Activated CD4-positive, alpha-beta T cell treated with anti-CD3 and anti-CD28 coated beads for 36 hours (primary cell): Measurements from ENCODE around the gene GNB1. TPM values are rescaled to one million over a fixed set of nuclear protein-coding genes. Genes with fewer than 3 reads are reported as not detected.
A peak's percentile ranks its signal among the peaks of the same experiment; 100 is the strongest.

Experiments
- ATAC-seq: fragments of 200-7000 bp; cut with Tn5 transposase; one replicate; pipeline ENCODE4 v1.10.0; 2021; ENCODE audit warnings: mild to moderate bottlenecking, moderate library complexity
- CTCF ChIA-PET: fragments of 350-600 bp; sonication (Branson Sonifier 250); formaldehyde crosslinking; loops from one replicate; lab custom pipeline; 2021; ENCODE audit warnings: antibody characterized with exemption; lab: Charles Lee
- POLR2A ChIA-PET: fragments of 350-600 bp; sonication (Branson Sonifier 250); formaldehyde crosslinking; loops from one replicate; lab custom pipeline; 2021; ENCODE audit warnings: antibody characterized with exemption, inconsistent platforms; lab: Charles Lee
- DNase-seq: peaks from one replicate; pipeline ENCODE4 v3.0.0-alpha.2; 2020
- H3K27ac Mint-ChIP-seq: one replicate; pipeline ENCODE4 v1.8.0; 2021; ENCODE audit warnings: mixed read lengths
- H3K27me3 Mint-ChIP-seq: one replicate; pipeline ENCODE4 v1.8.0; 2021; ENCODE audit warnings: mixed read lengths
- H3K36me3 Mint-ChIP-seq: one replicate; pipeline ENCODE4 v1.8.0; 2021; ENCODE audit warnings: low read depth, mixed read lengths
- H3K4me1 Mint-ChIP-seq: one replicate; pipeline ENCODE4 v1.8.0; 2021; ENCODE audit warnings: mixed read lengths
- H3K4me3 Mint-ChIP-seq: one replicate; pipeline ENCODE4 v1.8.0; 2021; ENCODE audit warnings: mild to moderate bottlenecking, moderate library complexity, mixed read lengths
- H3K9me3 Mint-ChIP-seq: one replicate; pipeline ENCODE4 v1.8.0; 2021; ENCODE audit warnings: low read depth, mixed read lengths
- intact Hi-C, 2 experiments: fragments of 100-400 bp; cut with DNase I in 1 of 2; cut with micrococcal nuclease in 1 of 2; formaldehyde crosslinking; loops; one replicate each; pipeline versions ENCODE4 v1.14.2 to v1.15.1; 2022 to 2024; cut with DNase I, micrococcal nuclease
- total RNA-seq, 2 experiments: library from RNA; stranded (reverse); gene quantifications; one replicate each; pipeline ENCODE4 v1.2.3, GENCODE V29; 2021

GNB1 gene
- total RNA-seq, 2 experiments from 2014 or later, result 347 to 669 TPM

DNA sequence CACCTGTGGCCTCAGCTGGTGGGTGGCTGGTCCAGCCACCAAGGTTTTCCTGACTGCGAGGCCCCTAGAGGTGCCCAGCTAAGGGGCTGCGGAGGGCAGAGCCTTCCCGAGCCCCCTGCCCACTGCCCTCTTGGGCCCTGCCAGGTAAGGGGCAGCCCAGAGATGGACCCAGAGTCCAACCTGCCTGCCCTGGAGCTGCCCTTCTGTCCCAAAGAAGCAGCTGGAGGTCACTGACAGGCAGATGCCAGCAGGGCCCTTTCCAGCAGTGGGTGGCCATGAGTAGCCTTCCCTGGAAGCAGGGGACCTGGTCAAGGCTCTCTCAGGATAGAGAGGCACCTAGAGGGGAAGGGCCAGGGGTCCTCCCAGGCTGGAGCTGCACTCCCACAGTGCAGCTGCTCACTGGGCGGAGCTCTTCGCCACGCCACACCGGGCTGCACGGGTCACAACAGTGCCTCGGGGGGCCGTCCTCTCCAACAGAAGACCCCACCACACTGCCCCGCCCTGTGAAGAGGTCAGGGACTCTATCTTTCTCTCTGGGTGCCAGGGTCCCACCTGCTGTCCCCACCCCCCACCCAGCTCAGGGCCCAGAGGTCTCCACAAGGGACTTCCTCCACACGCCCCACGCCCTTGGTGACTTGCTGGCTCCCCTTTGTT, 10.9 kb upstream of the GNB1 start:
- ATAC-seq (no peak), DNase-seq (no peak)
- peaks cover 6% of the 10 kb centered on the region for H3K4me1 Mint-ChIP-seq
- ChIA-PET POLR2A (interaction anchor here (0.7 kb wide), 1 partner anchor 78 kb away, joined by 4 read pairs; no protein-coding TSS in a partner anchor), CTCF (no interaction called here)
- no peaks in the 10 kb centered on the region for H3K36me3 Mint-ChIP-seq
- no peak overlapping the region for H3K27ac Mint-ChIP-seq
- no peak overlapping the region for H3K4me3 Mint-ChIP-seq
- no peaks in the 10 kb centered on the region for H3K9me3 Mint-ChIP-seq
- no peaks in the 10 kb centered on the region for H3K27me3 Mint-ChIP-seq
- intact Hi-C loops, result loop anchor here in 1 of 2 experiments (10.0 kb wide), 1 partner anchor 497 kb away; the partner anchor contains the start of gene MRPL20

DNA sequence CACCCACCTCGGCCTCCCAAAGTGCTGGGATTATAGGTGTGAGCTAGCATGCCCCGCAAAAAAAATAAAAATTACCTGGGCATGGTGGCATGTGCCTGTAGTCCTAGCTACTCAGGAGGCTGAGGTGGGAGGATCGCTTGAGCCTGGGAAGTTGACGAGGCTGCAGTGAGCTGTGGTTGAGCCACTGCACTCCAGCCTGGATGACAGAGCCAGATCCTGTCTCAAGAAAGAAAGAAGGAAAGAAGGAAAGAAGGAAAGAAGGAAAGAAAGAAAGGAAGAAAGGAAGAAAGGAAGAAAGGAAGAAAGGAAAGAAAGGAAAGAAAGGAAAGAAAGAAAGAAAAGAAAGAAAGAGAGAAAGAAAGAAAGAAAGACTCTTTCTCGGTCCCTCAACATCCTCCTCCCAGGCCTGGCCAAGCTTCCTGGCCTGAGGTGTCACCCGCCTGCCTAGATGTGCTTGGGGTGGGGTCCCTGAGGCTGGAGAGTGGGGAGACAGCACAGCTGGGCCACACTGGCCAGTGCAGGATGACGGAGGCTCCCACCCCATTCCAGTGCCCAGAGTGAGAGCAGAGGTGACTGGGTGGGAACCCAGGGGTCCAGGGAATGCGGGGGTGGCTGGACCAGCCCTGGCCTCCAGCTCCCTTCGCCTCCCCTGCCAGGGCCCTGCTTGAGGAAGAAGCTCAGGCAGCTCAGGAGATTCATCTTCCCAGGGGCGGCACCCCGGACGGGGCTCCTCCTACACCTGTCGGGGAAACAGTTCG, 10.2 kb upstream of the GNB1 start:
- Mint-ChIP-seq H3K4me3 (no peak overlapping the region), H3K27ac (no peak overlapping the region), H3K4me1 (peaks cover 3% of the 10 kb centered on the region), H3K9me3 (no peaks in the 10 kb centered on the region), H3K36me3 (no peaks in the 10 kb centered on the region), H3K27me3 (no peaks in the 10 kb centered on the region)
- ChIA-PET POLR2A (interaction anchor here (1.0 kb wide), 1 partner anchor 7 kb away, joined by 3 read pairs; no protein-coding TSS in a partner anchor), CTCF (no interaction called here)
- intact Hi-C loops, result loop anchor here in 1 of 2 experiments (10.0 kb wide), 1 partner anchor 496 kb away; the partner anchor contains the start of gene MRPL20
- ATAC-seq, result no peak
- DNase-seq, result no peak

DNA sequence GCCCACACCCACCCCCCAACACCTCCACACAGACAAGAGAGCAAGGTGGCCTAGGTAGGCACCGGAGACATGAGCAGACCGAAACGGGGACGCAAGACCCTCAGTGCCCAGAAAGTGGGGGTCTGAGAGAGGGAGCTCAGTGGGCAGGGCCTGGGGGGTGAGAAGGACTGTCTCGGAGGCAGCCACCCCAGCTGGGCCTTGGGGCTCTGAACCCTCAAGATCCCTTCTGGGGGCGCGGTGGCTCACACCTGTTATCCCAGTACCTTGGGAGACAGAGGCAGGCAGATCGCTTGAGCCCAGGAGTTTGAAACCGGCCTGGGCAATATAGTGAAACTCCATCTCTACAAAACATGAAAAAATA, 9.1 kb upstream of the GNB1 start:
- Mint-ChIP-seq H3K36me3 (no peaks in the 10 kb centered on the region), H3K27ac (no peak overlapping the region), H3K4me1 (peaks cover 5% of the 10 kb centered on the region), H3K4me3 (no peak overlapping the region), H3K9me3 (no peaks in the 10 kb centered on the region), H3K27me3 (no peaks in the 10 kb centered on the region)
- ChIA-PET POLR2A (interaction anchor here (1.0 kb wide), 1 partner anchor 9 kb away, joined by 3 read pairs; no protein-coding TSS in a partner anchor), CTCF (interaction anchor here (0.5 to 1.1 kb wide), 2 partner anchors 52 to 159 kb away, joined by 3 read pairs; no protein-coding TSS in a partner anchor)
- intact Hi-C loops, result loop anchor here in 1 of 2 experiments (10.0 kb wide), 1 partner anchor 495 kb away; the partner anchor contains the start of gene MRPL20
- ATAC-seq (no peak), DNase-seq (no peak)

DNA sequence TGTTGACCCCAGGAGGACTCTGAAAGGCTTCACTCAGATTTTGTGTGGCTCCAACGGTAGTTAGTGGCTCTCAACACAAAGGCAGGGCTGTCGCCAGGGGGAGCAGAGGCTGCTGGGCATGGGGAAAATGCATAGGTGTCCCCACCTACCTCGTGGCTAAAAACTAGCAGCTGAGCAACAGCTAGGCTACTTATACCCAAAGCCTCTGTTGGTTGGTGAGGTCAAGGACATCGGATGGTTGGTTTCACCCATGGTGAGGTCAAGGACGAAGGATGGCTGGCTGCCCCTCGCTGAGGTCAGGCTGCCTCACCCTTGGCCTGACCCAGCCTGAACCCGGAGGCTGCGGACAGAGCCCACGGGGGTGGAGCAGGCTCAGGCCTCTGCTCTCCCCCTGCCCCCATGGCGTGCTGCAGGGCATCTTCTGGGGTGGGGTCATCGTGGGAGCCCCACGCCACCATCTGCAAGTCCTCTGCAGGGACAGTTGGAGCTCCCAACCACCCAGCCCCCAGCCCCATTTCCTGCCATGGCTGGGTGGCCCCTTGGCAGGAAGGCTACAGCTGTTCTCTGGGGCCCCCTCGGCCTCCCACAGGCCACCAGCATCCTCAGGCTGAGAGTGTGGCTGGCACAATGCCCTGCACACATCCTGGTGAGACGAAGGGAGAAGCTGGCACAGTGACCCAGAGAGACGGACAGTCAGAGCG, 8.5 kb upstream of the GNB1 start:
- peaks cover 10% of the 10 kb centered on the region for H3K4me1 Mint-ChIP-seq

DNA sequence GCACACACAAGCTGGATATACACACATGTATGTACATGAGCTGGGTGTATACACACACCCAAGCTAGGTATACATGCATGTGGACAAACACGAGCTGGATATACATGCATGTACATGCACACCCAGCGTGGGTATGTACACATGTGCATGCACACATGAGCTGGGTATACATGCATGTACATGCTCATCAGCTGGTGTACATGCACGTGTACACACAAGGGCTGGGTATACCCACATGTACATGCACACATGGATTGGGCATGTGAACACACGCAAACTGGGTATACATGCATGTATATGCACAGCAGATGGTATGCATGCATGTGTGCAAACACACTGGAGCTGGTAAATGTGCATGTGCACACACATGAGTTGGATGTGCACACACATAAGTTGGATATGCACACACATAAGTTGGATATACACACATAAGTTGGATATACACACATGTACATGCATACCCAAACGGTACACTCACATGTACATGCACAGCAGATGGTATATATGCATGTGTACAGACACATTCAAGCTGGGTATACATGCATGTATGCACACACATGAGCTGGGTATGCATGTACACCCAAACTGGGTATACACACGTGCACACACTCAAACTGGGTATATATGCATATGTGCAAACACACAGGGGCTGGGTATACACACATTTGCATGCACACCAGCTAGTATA, 7.5 kb upstream of the GNB1 start:
- POLR2A ChIA-PET, result interaction anchor here (0.5 to 1.0 kb wide), 3 partner anchors 7 to 15 kb away, joined by 3 to 6 read pairs (median 3); no protein-coding TSS in a partner anchor
- no peaks in the 10 kb centered on the region for H3K36me3 Mint-ChIP-seq
- H3K27ac Mint-ChIP-seq, result no peak overlapping the region
- H3K4me3 Mint-ChIP-seq, result no peak overlapping the region
- H3K27me3 Mint-ChIP-seq, result no peaks in the 10 kb centered on the region
- peaks cover 15% of the 10 kb centered on the region for H3K4me1 Mint-ChIP-seq
- DNase-seq, result no peak
- CTCF ChIA-PET, result interaction anchor here (0.6 kb wide), 1 partner anchor 11 kb away, joined by 3 read pairs; no protein-coding TSS in a partner anchor
- H3K9me3 Mint-ChIP-seq, result no peaks in the 10 kb centered on the region
- intact Hi-C loops, result no loop called here
- no peak for ATAC-seq

More for the DNA sequence above, 8.5 kb upstream of the GNB1 start:
- Mint-ChIP-seq H3K36me3 (no peaks in the 10 kb centered on the region), H3K9me3 (no peaks in the 10 kb centered on the region), H3K4me3 (no peak overlapping the region), H3K27me3 (no peaks in the 10 kb centered on the region), H3K27ac (no peak overlapping the region)
- CTCF ChIA-PET, result interaction anchor here (0.5 to 1.1 kb wide), 4 partner anchors 24 to 341 kb away, joined by 3 read pairs; no protein-coding TSS in a partner anchor
- intact Hi-C loops, result no loop called here
- DNase-seq, result peak; percentile 54
- POLR2A ChIA-PET, result no interaction called here
- peak; percentile 35 for ATAC-seq

DNA sequence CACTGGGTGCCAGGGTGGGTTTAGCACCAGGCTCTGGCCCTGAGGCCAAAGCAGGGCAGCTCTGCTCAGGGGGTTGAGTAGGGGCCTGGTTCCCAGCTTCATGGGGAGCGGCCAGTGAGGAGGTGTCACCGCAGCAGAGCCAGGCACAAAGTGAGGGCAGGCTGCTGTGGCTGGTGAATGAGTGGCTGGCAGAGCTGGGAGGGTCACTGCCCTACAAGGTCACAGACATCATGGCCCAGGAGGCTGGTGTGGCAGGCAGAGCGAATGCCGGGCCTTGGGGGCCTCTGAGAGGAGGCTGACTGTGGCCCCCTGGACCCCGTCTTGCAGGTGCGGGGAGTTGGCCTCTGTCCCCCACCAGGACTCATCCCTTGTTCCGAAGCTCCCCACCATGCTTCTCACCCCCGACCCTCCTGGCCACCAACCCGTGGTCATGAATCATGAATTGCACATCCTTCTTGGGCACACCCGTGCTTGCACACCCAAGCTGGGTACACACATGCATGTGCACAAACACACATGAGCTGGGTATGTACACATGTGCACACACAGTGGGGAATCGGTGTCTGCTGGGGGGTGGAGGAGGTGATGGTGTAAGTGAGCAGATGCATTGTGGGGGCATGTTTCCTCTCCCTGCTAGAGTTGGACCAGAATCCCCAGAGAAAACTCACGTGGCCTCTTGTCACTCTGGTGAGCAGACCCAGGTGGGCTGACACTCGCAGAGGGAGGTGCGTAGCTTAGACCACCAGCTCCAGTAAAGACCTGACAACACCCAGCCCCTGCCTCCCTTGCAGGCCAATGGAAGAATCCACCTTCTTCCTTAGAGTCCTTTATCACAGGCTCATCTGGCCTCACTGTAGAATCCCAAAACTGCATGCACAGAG, 4.8 kb upstream of the GNB1 start:
- H3K36me3 Mint-ChIP-seq, result peaks cover 8% of the 10 kb centered on the region
- ATAC-seq, result no peak
- intact Hi-C loops, result no loop called here
- H3K27me3 Mint-ChIP-seq, result no peaks in the 10 kb centered on the region
- no peaks in the 10 kb centered on the region for H3K9me3 Mint-ChIP-seq
- CTCF ChIA-PET, result interaction anchor here (0.6 to 1.9 kb wide), 3 partner anchors 9 to 13 kb away, joined by 3 to 7 read pairs (median 5); no protein-coding TSS in a partner anchor
- no peak for DNase-seq
- no peak overlapping the region for H3K4me3 Mint-ChIP-seq
- peaks cover 26% of the 10 kb centered on the region for H3K4me1 Mint-ChIP-seq
- POLR2A ChIA-PET, result no interaction called here
- H3K27ac Mint-ChIP-seq, result no peak overlapping the region

DNA sequence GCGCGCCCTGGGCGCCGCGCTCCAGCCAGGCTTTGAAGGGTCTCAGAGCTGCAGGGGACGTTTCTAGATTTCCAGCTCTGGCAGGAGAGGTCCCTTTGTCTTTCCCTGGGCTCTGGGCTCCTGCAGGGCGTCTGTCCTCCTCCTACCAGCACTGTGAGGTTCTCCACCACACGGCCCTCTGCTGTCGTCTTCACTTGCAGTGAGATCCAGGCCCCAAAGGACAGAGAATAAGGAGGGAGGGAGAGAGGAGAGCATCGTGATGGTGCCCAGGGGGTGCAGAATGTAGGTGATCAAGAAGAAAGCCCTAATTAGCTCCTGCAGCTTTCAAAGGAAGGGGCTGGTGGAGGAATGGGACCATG, 4.2 kb upstream of the GNB1 start:
- intact Hi-C loops, result no loop called here
- DNase-seq (no peak), ATAC-seq (no peak)
- CTCF ChIA-PET, result interaction anchor here (0.6 to 1.9 kb wide), 3 partner anchors 9 to 14 kb away, joined by 3 to 7 read pairs (median 5); no protein-coding TSS in a partner anchor
- peaks cover 26% of the 10 kb centered on the region for H3K4me1 Mint-ChIP-seq
- H3K27ac Mint-ChIP-seq, result no peak overlapping the region
- no peaks in the 10 kb centered on the region for H3K27me3 Mint-ChIP-seq
- H3K9me3 Mint-ChIP-seq, result no peaks in the 10 kb centered on the region
- POLR2A ChIA-PET, result no interaction called here
- H3K4me3 Mint-ChIP-seq, result no peak overlapping the region
- H3K36me3 Mint-ChIP-seq, result peaks cover 8% of the 10 kb centered on the region

DNA sequence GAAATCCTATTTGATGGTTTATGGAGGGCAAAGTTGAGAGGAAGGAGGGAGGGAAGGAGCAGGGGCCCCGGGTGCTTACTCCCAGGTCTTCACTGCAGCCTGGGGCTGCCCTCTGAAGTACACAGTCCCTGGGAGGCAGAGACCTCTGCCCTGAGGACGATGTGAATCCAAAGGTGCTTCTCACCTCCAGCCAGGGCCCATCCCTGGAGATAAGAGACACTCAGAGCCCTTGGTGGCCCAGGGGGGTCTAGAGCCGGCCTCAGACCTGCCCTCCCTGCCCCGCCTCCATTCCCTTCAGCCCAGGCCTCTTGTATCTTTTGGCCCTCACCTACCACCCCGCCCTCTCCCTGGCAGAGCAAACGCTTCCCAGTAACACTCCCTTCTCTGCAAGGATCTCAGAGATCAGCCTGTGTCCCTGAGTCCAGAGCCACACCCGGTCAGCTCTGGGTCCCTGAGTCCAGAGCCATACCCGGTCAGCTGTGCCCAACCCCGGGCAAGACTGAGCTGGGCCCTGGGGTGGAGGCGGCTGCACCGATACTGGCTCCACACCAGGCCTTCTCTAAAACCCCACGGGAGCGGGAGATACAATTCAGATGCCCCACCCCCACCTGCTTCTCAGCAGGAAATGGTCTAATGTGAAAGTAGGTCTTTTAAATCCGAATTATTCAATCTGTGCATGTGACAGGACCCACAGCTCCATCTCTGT, 3.6 kb upstream of the GNB1 start:
- DNase-seq (no peak), ATAC-seq (no peak)
- no peaks in the 10 kb centered on the region for H3K9me3 Mint-ChIP-seq
- peaks cover 26% of the 10 kb centered on the region for H3K4me1 Mint-ChIP-seq
- intact Hi-C loops, result loop anchor here in 1 of 2 experiments (5.0 kb wide), 1 partner anchor 852 kb away; no protein-coding TSS in a partner anchor
- ChIA-PET CTCF (interaction anchor here (0.6 to 1.9 kb wide), 4 partner anchors 10 to 18 kb away, joined by 3 to 7 read pairs (median 4); no protein-coding TSS in a partner anchor), POLR2A (no interaction called here)
- H3K27me3 Mint-ChIP-seq, result no peaks in the 10 kb centered on the region
- no peak overlapping the region for H3K4me3 Mint-ChIP-seq
- no peak overlapping the region for H3K27ac Mint-ChIP-seq
- peaks cover 11% of the 10 kb centered on the region for H3K36me3 Mint-ChIP-seq

DNA sequence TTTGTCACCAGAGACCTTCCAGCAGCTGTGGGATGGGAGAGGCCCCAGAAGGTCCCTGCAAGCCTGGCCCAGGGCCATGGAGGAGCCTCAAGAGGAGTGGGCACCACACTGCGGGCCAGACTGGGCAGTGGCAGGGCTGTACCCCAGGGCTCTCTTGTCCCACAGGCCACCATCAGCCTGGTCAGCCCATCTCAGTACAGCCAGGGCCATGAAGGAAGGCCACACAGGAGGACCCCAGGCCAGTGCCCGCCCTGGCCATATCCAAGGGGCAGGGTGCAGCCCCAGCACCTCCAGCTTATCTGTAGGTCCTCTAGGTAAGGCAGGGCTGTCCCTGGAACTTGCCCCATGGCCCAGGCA, 3.1 kb upstream of the GNB1 start:
- H3K36me3 Mint-ChIP-seq, result peaks cover 16% of the 10 kb centered on the region
- peaks cover 28% of the 10 kb centered on the region for H3K4me1 Mint-ChIP-seq
- H3K27ac Mint-ChIP-seq, result no peak overlapping the region
- POLR2A ChIA-PET, result no interaction called here
- intact Hi-C loops, result loop anchor here in 1 of 2 experiments (5.0 kb wide), 1 partner anchor 852 kb away; no protein-coding TSS in a partner anchor
- H3K27me3 Mint-ChIP-seq, result no peaks in the 10 kb centered on the region
- CTCF ChIA-PET, result interaction anchor here (0.7 kb wide), 1 partner anchor 18 kb away, joined by 3 read pairs; no protein-coding TSS in a partner anchor
- no peak overlapping the region for H3K4me3 Mint-ChIP-seq
- no peak for ATAC-seq
- H3K9me3 Mint-ChIP-seq, result no peaks in the 10 kb centered on the region
- no peak for DNase-seq
